HepG2 (cell line): Measurements from ENCODE around the gene C11orf86. TPM values are rescaled to one million over a fixed set of nuclear protein-coding genes. Genes with fewer than 3 reads are reported as not detected.
A peak's percentile ranks its signal among the peaks of the same experiment; 100 is the strongest.

Source experiments
- ATM ChIP-seq: fragments of 450-650 bp; IDR thresholded peaks from 2 replicates; pipeline ENCODE4 v1.7.1; 2017; ENCODE audit warnings: mild to moderate bottlenecking, borderline replicate concordance
- DNMT3B ChIP-seq: conservative IDR thresholded peaks from 2 replicates; pipeline ENCODE4 v1.6.1; 2016; ENCODE audit warnings: missing biosample characterization, control low read depth
- GATAD2A ChIP-seq: IDR thresholded peaks from 2 replicates; pipeline ENCODE4 v1.6.1; 2016
- HES4 ChIP-seq: sonication (generic); formaldehyde crosslinking; IDR thresholded peaks from 2 replicates; pipeline ENCODE4 v1.9.0; 2021; ENCODE audit warnings: mild to moderate bottlenecking, missing genetic modification reagents, borderline replicate concordance
- HMG20A ChIP-seq: IDR thresholded peaks from 2 replicates; pipeline ENCODE4 v1.6.1; 2016; ENCODE audit warnings: borderline replicate concordance
- HOXA7 ChIP-seq: sonication (generic); formaldehyde crosslinking; IDR thresholded peaks from 2 replicates; pipeline ENCODE4 v1.8.1; 2022; ENCODE audit warnings: mild to moderate bottlenecking, missing genetic modification reagents, moderate library complexity
- JARID2 ChIP-seq: sonication (generic); formaldehyde crosslinking; IDR thresholded peaks from 2 replicates; pipeline ENCODE4 v1.8.1; 2023; ENCODE audit warnings: missing genetic modification reagents, inconsistent platforms; ENCODE audit not compliant: insufficient replicate concordance
- KDM5B ChIP-seq: sonication (generic); formaldehyde crosslinking; IDR thresholded peaks from 2 replicates; pipeline ENCODE4 v1.4.0; 2020; ENCODE audit warnings: missing genetic modification reagents, mild to moderate bottlenecking, borderline replicate concordance
- RBAK ChIP-seq: sonication (generic); formaldehyde crosslinking; IDR thresholded peaks from 2 replicates; pipeline ENCODE4 v1.5.1; 2020; ENCODE audit warnings: mild to moderate bottlenecking, missing genetic modification reagents
- RBFOX2 ChIP-seq: fragments of 200-400 bp; formaldehyde crosslinking; IDR thresholded peaks from 2 replicates; pipeline ENCODE4 v1.6.1; 2017; ENCODE audit warnings: low read depth, mild to moderate bottlenecking, low read length
- TGIF2 ChIP-seq: IDR thresholded peaks from 2 replicates; pipeline ENCODE4 v1.6.1; 2016; ENCODE audit warnings: control low read depth, missing compliant biosample characterization
- XRCC5 ChIP-seq: fragments of 200-400 bp; formaldehyde crosslinking; optimal IDR thresholded peaks from 2 replicates; pipeline ENCODE3; 2017; ENCODE audit warnings: mild to moderate bottlenecking, low read length
- YEATS2 ChIP-seq: sonication (generic); formaldehyde crosslinking; IDR thresholded peaks from 2 replicates; pipeline ENCODE4 v1.4.0; 2020; ENCODE audit warnings: missing genetic modification reagents, borderline replicate concordance
- ZBTB42 ChIP-seq: sonication (generic); formaldehyde crosslinking; IDR thresholded peaks from 2 replicates; pipeline ENCODE4 v1.5.0; 2020; ENCODE audit warnings: mild to moderate bottlenecking, missing genetic modification reagents
- ZHX1 ChIP-seq: sonication (generic); formaldehyde crosslinking; IDR thresholded peaks from 2 replicates; pipeline ENCODE4 v1.8.1; 2022; ENCODE audit warnings: low read depth, mild to moderate bottlenecking, missing genetic modification reagents
- ZNF34 ChIP-seq: sonication (generic); formaldehyde crosslinking; IDR thresholded peaks from 2 replicates; pipeline ENCODE4 v1.4.0; 2020; ENCODE audit warnings: mild to moderate bottlenecking, missing genetic modification reagents, borderline replicate concordance
- ZNF431 ChIP-seq: sonication (generic); formaldehyde crosslinking; IDR thresholded peaks from 2 replicates; pipeline ENCODE4 v1.9.0; 2022; ENCODE audit warnings: missing genetic modification reagents, low read depth, mild to moderate bottlenecking, borderline replicate concordance
- ZNF574 ChIP-seq: sonication (generic); formaldehyde crosslinking; IDR thresholded peaks from 2 replicates; pipeline ENCODE4 v1.4.0; 2020; ENCODE audit warnings: missing genetic modification reagents
- ZNF616 ChIP-seq: sonication (generic); formaldehyde crosslinking; IDR thresholded peaks from 2 replicates; pipeline ENCODE4 v1.5.0; 2020; ENCODE audit warnings: low read depth, mild to moderate bottlenecking, missing genetic modification reagents
- ZNF644 ChIP-seq: IDR thresholded peaks from 2 replicates; pipeline ENCODE4 v1.6.1; 2016; ENCODE audit warnings: low read depth
- ZNF709 ChIP-seq: sonication (generic); formaldehyde crosslinking; IDR thresholded peaks from 2 replicates; pipeline ENCODE4 v1.5.0; 2020; ENCODE audit warnings: mild to moderate bottlenecking, missing genetic modification reagents
- ZSCAN31 ChIP-seq: sonication (generic); formaldehyde crosslinking; IDR thresholded peaks from 2 replicates; pipeline ENCODE4 v1.5.0; 2020; ENCODE audit warnings: low read depth, mild to moderate bottlenecking, missing genetic modification reagents
- polyA plus RNA-seq, 8 experiments: library from polyadenylated mRNA; depleted of rRNA in 3 of 8; stranded (reverse) in 7 of 8; unstranded in 1 of 8; fragments of >200 nt; fragmentation: Illumina TruSeq in 4 of 8; extraction: Trizol in 4 of 8; gene quantifications; 2 replicates each; pipeline versions ENCODE4 v1.2.1 to v1.2.3, GENCODE V29; 2011 to 2016; ENCODE audit warnings: low read depth in 4 of 8, missing spikeins in 1 of 8, mixed read lengths in 1 of 8; ENCODE audit not compliant: insufficient read depth in 1 of 8
- total RNA-seq, 5 experiments: library from RNA; depleted of rRNA; stranded (reverse); fragments of >200 nt; fragmentation: Illumina TruSeq; extraction: Trizol; gene quantifications; 2 replicates each; pipeline ENCODE4 v1.2.3, GENCODE V29; 2016; ENCODE audit warnings: low read depth in 1 of 5
- TF ChIP-seq, protein P1 (sequence below): sonication (generic); formaldehyde crosslinking; IDR thresholded peaks from 2 replicates; pipeline ENCODE4 v1.8.1; 2023; ENCODE audit warnings: mild to moderate bottlenecking, missing genetic modification reagents
- TF ChIP-seq, protein P2 (sequence below): sonication (generic); formaldehyde crosslinking; conservative IDR thresholded peaks from 2 replicates; pipeline ENCODE4 v1.5.0; 2020; ENCODE audit warnings: missing genetic modification reagents

The C11orf86 gene
- total and polyA plus RNA-seq, 2 of the 13 experiments (the other 11 are each of a cell fraction or from before 2014, with no cell fraction given), result 0.11 to 0.18 TPM

DNA sequence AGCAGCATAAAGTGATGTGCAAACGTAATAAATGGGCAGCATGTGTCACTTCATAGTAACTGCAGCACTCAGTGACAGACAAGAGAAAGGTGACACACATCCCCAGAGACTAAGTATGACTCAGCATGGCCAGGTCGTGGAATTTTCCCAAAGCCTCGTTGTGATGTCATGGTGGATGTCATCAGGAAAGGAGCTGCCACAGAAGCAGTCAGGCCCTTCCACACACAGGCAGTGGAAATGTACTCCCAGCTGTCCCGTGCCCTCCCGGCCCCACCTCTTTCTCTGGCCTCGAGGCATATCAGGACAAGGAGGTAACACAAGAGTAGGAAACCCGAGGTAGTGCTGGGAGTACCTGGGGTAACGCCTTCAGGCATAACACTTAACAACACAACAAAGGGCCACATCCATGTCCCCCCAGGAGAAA lies 25.0 kb upstream of the C11orf86 start (continued):
- TF ChIP-seq KDM5B (CRISPR knock-in tag) (no peak), ZNF574 (no peak), YEATS2 (CRISPR knock-in tag) (peak; percentile 20; the same call in 1 of the 2 replicates), GATAD2A (CRISPR knock-in tag) (peak; percentile 62), JARID2 (CRISPR knock-in tag) (no peak), ZNF431 (no peak), ZBTB42 (CRISPR knock-in tag) (no peak), ZHX1 (CRISPR knock-in tag) (0 out of 2 replicates have a peak, but pooled peaks have one; percentile 58), XRCC5 (peak; percentile 39), TGIF2 (peak; percentile 78; the same call in 1 of the 2 replicates), ATM (no peak), HMG20A (peak; percentile 30; the same call in 1 of the 2 replicates), ZNF34 (no peak), RBFOX2 (no peak), ZNF616 (CRISPR knock-in tag) (no peak), HOXA7 (no peak), ZNF644 (CRISPR knock-in tag) (peak; percentile 12; the same call in 1 of the 2 replicates), ZNF709 (no peak), DNMT3B (CRISPR knock-in tag) (peak; percentile 92; the same call in 1 of the 2 replicates), RBAK (peak; percentile 90), HES4 (CRISPR knock-in tag) (no peak), ZSCAN31 (CRISPR knock-in tag) (no peak)
- TF ChIP-seq, protein P1, sequence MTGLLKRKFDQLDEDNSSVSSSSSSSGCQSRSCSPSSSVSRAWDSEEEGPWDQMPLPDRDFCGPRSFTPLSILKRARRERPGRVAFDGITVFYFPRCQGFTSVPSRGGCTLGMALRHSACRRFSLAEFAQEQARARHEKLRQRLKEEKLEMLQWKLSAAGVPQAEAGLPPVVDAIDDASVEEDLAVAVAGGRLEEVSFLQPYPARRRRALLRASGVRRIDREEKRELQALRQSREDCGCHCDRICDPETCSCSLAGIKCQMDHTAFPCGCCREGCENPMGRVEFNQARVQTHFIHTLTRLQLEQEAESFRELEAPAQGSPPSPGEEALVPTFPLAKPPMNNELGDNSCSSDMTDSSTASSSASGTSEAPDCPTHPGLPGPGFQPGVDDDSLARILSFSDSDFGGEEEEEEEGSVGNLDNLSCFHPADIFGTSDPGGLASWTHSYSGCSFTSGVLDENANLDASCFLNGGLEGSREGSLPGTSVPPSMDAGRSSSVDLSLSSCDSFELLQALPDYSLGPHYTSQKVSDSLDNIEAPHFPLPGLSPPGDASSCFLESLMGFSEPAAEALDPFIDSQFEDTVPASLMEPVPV (CRISPR knock-in tag), result no peak
- TF ChIP-seq, protein P2, sequence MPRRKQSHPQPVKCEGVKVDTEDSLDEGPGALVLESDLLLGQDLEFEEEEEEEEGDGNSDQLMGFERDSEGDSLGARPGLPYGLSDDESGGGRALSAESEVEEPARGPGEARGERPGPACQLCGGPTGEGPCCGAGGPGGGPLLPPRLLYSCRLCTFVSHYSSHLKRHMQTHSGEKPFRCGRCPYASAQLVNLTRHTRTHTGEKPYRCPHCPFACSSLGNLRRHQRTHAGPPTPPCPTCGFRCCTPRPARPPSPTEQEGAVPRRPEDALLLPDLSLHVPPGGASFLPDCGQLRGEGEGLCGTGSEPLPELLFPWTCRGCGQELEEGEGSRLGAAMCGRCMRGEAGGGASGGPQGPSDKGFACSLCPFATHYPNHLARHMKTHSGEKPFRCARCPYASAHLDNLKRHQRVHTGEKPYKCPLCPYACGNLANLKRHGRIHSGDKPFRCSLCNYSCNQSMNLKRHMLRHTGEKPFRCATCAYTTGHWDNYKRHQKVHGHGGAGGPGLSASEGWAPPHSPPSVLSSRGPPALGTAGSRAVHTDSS, result no peak
